Esophagus muscularis mucosa (tissue), 4 donors: ENCODE data around the gene CAMK2G. TPM values are rescaled to one million over a fixed set of nuclear protein-coding genes. Genes with fewer than 3 reads are reported as not detected.

ENCODE experiments used
- DNase-seq: peaks from one replicate; pipeline ENCODE4 v3.0.0-alpha.2; 2017; ENCODE audit errors: extremely low spot score
- H3K27ac ChIP-seq, 4 donors: fragments of 200-600 bp; sonication (generic); replicated peaks in 1 of 4; 1 replicate in 3 of 4; 2 replicates in 1 of 4; pipeline ENCODE4 v1.5.1; 2016 to 2019; ENCODE audit warnings: mild to moderate bottlenecking in 1 of 4
- H3K27me3 ChIP-seq, 4 donors: fragments of 200-600 bp; sonication (generic); one replicate each; pipeline versions ENCODE4 v1.5.1 to v1.6.0; 2016 to 2019
- H3K36me3 ChIP-seq, 4 donors: fragments of 200-600 bp; sonication (generic); one replicate each; pipeline ENCODE4 v1.5.1; 2016 to 2019
- H3K4me1 ChIP-seq, 4 donors: fragments of 200-600 bp; sonication (generic); one replicate each; pipeline ENCODE4 v1.5.1; 2016 to 2019
- H3K4me3 ChIP-seq, 4 donors: fragments of 200-600 bp; sonication (generic); 1 replicate in 2 of 4; 2 replicates in 2 of 4; pipeline ENCODE4 v1.5.1; 2016 to 2019; ENCODE audit warnings: mild to moderate bottlenecking in 4 of 4, moderate library complexity in 1 of 4
- H3K9me3 ChIP-seq, 4 donors: fragments of 200-600 bp; sonication (generic); 1 replicate in 3 of 4; 2 replicates in 1 of 4; pipeline ENCODE4 v1.5.1; 2016 to 2019
- EP300 ChIP-seq: sonication (generic); formaldehyde crosslinking; IDR thresholded peaks from one replicate; pipeline ENCODE4 v1.6.1; 2017; ENCODE audit warnings: antibody characterized with exemption
- POLR2A ChIP-seq: fragments of 450-650 bp; IDR thresholded peaks from one replicate; pipeline ENCODE4 v1.6.1; 2017; ENCODE audit warnings: antibody characterized with exemption, moderate library complexity, mild to moderate bottlenecking, low read depth
- POLR2AphosphoS5 ChIP-seq, 2 donors: sonication (generic); formaldehyde crosslinking; IDR thresholded peaks; one replicate each; pipeline ENCODE4 v1.6.1; 2017; ENCODE audit warnings: antibody characterized with exemption in 2 of 2
- WGBS: methylation state at CpG from one replicate; pipeline ENCODE4 v1.1.5; 2018; 5-methylcytosine and 5-hydroxymethylcytosine counted together
- intact Hi-C: fragments of 100-400 bp; cut with DNase I; formaldehyde crosslinking; loops from one replicate; pipeline ENCODE4 v1.15.1; 2023
- total RNA-seq, 4 donors: library from RNA; depleted of rRNA; stranded (reverse); fragments of >200 nt; gene quantifications; one replicate each; pipeline versions ENCODE4 v1.1.0 to v1.2.1, GENCODE V29; 2016
- TF ChIP-seq, protein P1 (sequence below), 3 experiments: fragments of 200-600 bp in 2 of 3; fragments of 450-650 bp in 1 of 3; sonication (generic) in 2 of 3; IDR thresholded peaks; one replicate each; pipeline ENCODE4 v1.5.1; 2017 to 2019; ENCODE audit warnings: antibody characterized with exemption in 3 of 3, mild to moderate bottlenecking in 2 of 3, moderate library complexity in 1 of 3

CAMK2G gene
- total RNA-seq, 4 donors from 2014 or later: 96.4 to 201 (median 159) TPM

DNA sequence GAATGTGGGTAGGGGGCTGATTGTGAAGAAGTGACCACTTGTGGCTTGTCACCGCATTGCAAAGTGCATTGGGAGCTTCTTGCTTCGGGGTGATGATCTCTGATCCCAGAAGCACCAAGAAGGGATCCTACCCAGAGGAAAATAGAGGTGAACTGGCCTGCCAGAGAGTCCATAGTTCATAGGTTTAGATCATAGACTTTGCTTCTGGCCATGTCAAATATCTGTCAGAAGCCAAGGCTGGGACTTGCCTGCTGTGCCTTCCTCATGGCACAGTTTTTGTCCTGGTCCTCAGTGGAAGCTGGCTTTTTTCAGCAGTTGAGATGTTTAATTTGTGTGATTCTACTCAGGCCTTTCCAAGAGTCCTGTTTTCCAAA, 87.9 kb downstream of the CAMK2G start:
- TF ChIP-seq POLR2AphosphoS5 (IDR thresholded peaks at IDR 0.05) (no peak), POLR2A (no peak), EP300 (no peak)
- TF ChIP-seq, protein P1, sequence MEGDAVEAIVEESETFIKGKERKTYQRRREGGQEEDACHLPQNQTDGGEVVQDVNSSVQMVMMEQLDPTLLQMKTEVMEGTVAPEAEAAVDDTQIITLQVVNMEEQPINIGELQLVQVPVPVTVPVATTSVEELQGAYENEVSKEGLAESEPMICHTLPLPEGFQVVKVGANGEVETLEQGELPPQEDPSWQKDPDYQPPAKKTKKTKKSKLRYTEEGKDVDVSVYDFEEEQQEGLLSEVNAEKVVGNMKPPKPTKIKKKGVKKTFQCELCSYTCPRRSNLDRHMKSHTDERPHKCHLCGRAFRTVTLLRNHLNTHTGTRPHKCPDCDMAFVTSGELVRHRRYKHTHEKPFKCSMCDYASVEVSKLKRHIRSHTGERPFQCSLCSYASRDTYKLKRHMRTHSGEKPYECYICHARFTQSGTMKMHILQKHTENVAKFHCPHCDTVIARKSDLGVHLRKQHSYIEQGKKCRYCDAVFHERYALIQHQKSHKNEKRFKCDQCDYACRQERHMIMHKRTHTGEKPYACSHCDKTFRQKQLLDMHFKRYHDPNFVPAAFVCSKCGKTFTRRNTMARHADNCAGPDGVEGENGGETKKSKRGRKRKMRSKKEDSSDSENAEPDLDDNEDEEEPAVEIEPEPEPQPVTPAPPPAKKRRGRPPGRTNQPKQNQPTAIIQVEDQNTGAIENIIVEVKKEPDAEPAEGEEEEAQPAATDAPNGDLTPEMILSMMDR (IDR thresholded peaks at IDR 0.05): no peak
- intact Hi-C loops: loop anchor here (5.0 kb wide), 1 partner anchor 44 kb away; the partner anchor contains the start of gene SEC24C
- Histone ChIP-seq H3K36me3 (peaks cover 24 to 31% (median 31%) of the 10 kb centered on the region in 4 donors), H3K9me3 (no peaks in the 10 kb centered on the region), H3K4me1 (peaks cover 45 to 66% (median 53%) of the 10 kb centered on the region in 4 donors), H3K27ac (peak overlapping the region; percentile 92 to 96 (median 94)), H3K27me3 (no peaks in the 10 kb centered on the region), H3K4me3 (peak overlapping the region; percentile 80 to 97 (median 90))
- 0% methylated on average over 2 of the region's 2 CpGs for WGBS
- no peak for DNase-seq

DNA sequence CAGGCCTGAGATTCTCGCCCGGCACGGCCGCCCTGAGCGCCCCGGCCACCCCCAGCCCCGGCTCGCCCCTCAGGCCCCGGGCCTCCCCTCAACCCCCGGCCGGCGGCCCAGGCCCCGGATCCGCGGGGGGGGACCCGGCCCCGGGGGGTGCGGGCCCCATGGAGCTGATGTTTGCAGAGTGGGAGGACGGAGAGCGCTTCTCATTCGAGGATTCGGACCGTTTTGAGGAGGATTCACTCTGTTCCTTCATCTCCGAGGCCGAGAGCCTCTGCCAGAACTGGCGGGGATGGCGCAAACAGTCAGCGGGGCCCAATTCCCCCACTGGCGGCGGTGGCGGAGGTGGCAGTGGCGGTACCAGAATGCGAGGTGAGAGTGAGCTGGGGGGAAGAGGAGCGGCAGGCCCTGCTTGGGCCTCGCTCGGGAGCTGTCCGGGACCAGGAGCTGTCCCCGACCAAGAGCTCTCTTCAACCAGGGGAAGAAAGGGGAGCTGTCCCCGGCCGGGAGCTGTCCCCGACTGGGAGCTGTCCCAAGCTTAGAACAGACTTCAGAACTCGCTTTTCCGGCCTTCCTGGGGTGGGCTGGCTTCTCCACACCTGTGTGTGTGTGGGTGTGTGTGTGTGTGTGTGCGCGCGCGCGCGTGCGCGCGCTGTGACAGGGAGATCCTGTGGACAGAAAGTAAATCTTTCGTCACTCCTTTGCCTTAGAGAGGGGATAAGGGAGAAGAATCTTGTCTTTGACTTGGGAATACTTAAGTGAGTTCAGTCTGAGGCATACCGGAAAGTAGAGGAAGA, 88.4 kb downstream of the CAMK2G start:
- intact Hi-C loops: loop anchor here (5.0 kb wide), 1 partner anchor 44 kb away; the partner anchor contains the start of gene SEC24C
- Histone ChIP-seq H3K27me3 (no peaks in the 10 kb centered on the region), H3K9me3 (no peaks in the 10 kb centered on the region), H3K4me3 (peak overlapping the region; percentile 80 to 97 (median 90)), H3K4me1 (peaks cover 51 to 72% (median 58%) of the 10 kb centered on the region in 4 donors), H3K27ac (peak overlapping the region; percentile 92 to 96 (median 94)), H3K36me3 (peaks cover 18 to 25% (median 25%) of the 10 kb centered on the region in 4 donors)
- no peak for DNase-seq
- TF ChIP-seq POLR2AphosphoS5 (IDR thresholded peaks at IDR 0.05): no peak
- TF ChIP-seq, protein P1 (IDR thresholded peaks at IDR 0.05): no peak
- TF ChIP-seq EP300: no peak
- no peak for TF ChIP-seq POLR2A
- 0% methylated on average over 23 of the region's 54 CpGs for WGBS

DNA sequence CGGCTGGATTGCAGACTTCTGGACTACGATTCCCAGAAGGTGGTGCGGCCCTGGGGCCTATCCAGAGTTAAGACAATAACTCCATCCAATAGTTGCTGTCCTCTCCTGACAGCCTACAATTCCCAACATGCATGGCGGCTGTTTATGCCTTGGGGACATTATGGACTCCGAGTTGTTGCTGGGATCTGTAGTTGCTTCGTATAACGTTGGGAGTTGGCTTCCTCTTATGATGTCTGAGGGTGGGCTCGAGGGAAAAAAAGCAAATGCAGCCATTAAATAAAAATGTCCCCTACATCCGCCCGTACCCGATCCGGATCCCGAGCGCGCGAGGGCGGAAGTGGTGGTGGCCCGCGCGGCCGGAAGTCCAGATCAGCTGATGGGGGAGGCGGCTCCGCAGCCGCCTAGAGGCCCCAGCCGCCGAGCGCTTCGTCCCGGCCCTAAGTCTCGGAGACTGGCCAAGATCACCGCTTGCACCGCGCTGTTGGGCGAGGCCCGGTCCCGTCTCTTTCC, 89.1 kb downstream of the CAMK2G start, which contains the start of gene ZSWIM8:
Gene ZSWIM8 (plus strand): TSS at position 396 of the 510 bp plus-strand sequence. CDS start 273 bp downstream, outside the sequence.
- Histone ChIP-seq H3K9me3 (no peaks in the 10 kb centered on the region), H3K27me3 (no peaks in the 10 kb centered on the region)

DNA sequence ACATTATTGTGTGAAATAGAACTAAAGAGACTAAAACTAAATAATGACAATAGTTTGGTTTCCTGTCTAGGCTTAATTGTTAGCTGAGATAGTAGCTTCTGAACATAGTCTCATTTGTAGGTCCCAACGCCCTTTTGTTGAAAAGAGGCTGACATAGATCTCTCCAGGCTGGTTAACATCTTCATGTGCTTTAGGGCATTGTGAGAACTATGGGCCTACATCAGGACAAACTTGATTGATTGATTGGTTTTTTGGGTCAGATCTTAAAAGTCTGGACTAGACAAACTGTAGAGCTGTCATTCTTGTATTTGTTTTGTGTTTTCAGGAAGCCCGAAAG, 91.6 kb downstream of the CAMK2G start:
- Histone ChIP-seq H3K27ac (peak overlapping the region; percentile 89 to 96 (median 92)), H3K36me3 (peaks cover 4 to 27% (median 23%) of the 10 kb centered on the region in 4 donors), H3K4me1 (peaks cover 48 to 65% (median 57%) of the 10 kb centered on the region in 4 donors), H3K27me3 (no peaks in the 10 kb centered on the region), H3K9me3 (no peaks in the 10 kb centered on the region), H3K4me3 (peak overlapping the region; percentile 71 to 98 (median 90))
- DNase-seq: no peak
- TF ChIP-seq POLR2AphosphoS5 (IDR thresholded peaks at IDR 0.05): no peak
- no peak for TF ChIP-seq POLR2A
- no peak for TF ChIP-seq EP300
- TF ChIP-seq, protein P1 (IDR thresholded peaks at IDR 0.05): no peak
- WGBS: 36% methylated on average over 2 of the region's 2 CpGs
- intact Hi-C loops: no loop called here

More for the DNA sequence above, 89.1 kb downstream of the CAMK2G start, which contains the start of gene ZSWIM8:
- H3K4me1 ChIP-seq: peaks cover 57 to 78% (median 65%) of the 10 kb centered on the region in 4 donors
- DNase-seq: peak; percentile 96
- 1% methylated on average over 27 of the region's 36 CpGs for WGBS
- peaks cover 13 to 21% (median 20%) of the 10 kb centered on the region in 4 donors for H3K36me3 ChIP-seq
- peak within 1 kb of the TSS; percentile 92 to 96 (median 94) for H3K27ac ChIP-seq
- peak within 1 kb of the TSS; percentile 80 to 97 (median 90) for H3K4me3 ChIP-seq
- intact Hi-C loops: loop anchor here (5.0 kb wide), 1 partner anchor 43 kb away; the partner anchor contains the start of gene SEC24C
- no peak for TF ChIP-seq EP300
- peak; percentile 87 to 91 for TF ChIP-seq POLR2AphosphoS5 (IDR thresholded peaks at IDR 0.05)
- TF ChIP-seq, protein P1 (IDR thresholded peaks at IDR 0.05): peak in 1 of 3 experiments; percentile 15
- peak; percentile 72 for TF ChIP-seq POLR2A
